ENCODE data around the gene CACNB1.

CACNB1 gene

GRCh38 chr17:39164675-39165143 is 32.8 kb downstream of the CACNB1 start:
- DNase-seq (ENCODE audit: low read depth): peak; percentile 83
- peak overlapping the region; percentile 45 for H3K4me3 ChIP-seq (ENCODE audit: low read depth, low read length)
- peak; percentile 96 for TF ChIP-seq CTCF (IDR thresholded peaks at IDR 0.05; ENCODE audit: low read depth, low read length, missing control alignments)

- no peak overlapping the region for H3K4me3 ChIP-seq (ENCODE audit: low read depth, low read length)
- TF ChIP-seq CTCF (IDR thresholded peaks at IDR 0.05; ENCODE audit: low read depth, low read length, missing control alignments): no peak
- DNase-seq (ENCODE audit: low read depth): no peak
Measured at GRCh38 chr17:39161962-39162361, 35.5 kb downstream of the CACNB1 start.

DNA sequence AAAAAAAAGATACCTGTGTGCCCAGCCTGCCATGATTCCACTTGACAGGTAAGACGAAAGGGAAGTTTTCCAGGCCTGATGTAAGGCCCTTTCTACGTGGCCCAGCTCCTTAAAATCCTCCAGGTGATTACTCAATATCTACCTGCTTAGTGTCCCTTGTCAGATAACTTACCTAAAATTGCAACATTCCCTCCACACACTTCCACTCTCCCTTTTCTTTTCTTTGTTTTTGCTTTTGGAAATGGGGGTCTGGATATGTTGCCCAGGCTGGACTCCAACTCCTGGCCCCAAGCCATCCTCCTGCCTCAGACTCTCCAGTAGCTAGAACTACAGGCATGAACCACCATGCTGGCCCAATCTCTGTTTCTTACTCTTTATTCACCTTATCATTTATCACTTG is 38.8 kb downstream of the CACNB1 start:
- no peak for DNase-seq (ENCODE audit: low read depth)
- no peak for TF ChIP-seq CTCF (IDR thresholded peaks at IDR 0.05; ENCODE audit: low read depth, low read length, missing control alignments)
- no peak overlapping the region for H3K4me3 ChIP-seq (ENCODE audit: low read depth, low read length)

DNA sequence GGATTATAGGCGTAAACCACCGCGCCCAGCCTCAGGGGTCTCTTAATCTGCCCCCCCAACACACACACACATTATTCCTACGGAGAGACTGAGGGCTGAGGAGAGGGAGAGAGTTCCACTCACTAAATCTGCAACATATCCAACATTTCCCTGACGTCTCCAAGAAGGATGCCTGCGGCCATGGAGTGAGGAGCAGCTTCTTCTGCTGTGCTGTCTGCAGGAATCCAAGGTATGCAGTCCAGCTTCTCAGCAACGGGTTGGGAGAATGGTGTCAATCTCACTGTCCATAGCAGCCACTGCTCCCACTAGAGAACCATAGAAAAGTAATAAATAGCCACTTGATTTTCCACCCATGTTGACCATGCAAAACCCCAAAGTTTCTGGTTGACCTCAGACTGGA is 41.0 kb downstream of the CACNB1 start:
- TF ChIP-seq CTCF (IDR thresholded peaks at IDR 0.05; ENCODE audit: low read depth, low read length, missing control alignments): no peak
- H3K4me3 ChIP-seq (ENCODE audit: low read depth, low read length): no peak overlapping the region
- DNase-seq (ENCODE audit: low read depth): no peak

GRCh38 chr17:39155654-39156053 is 41.8 kb downstream of the CACNB1 start:
- H3K4me3 ChIP-seq (ENCODE audit: low read depth, low read length): no peak overlapping the region
- DNase-seq (ENCODE audit: low read depth): no peak
- no peak for TF ChIP-seq CTCF (IDR thresholded peaks at IDR 0.05; ENCODE audit: low read depth, low read length, missing control alignments)

GRCh38 chr17:39153599-39154051 is 43.8 kb downstream of the CACNB1 start:
- peak; percentile 49 for DNase-seq (ENCODE audit: low read depth)
- TF ChIP-seq CTCF (IDR thresholded peaks at IDR 0.05; ENCODE audit: low read depth, low read length, missing control alignments): no peak
- H3K4me3 ChIP-seq (ENCODE audit: low read depth, low read length): peak overlapping the region; percentile 78

Data from GM12864 (cell line).